Left ventricle myocardium inferior (tissue), 1 donor: ENCODE data around the gene EMC7. TPM values are rescaled to one million over a fixed set of nuclear protein-coding genes. Genes with fewer than 3 reads are reported as not detected.

Experiments
- DNase-seq: peaks from one replicate; pipeline ENCODE4 v3.0.0-alpha.2; 2020
- H3K27ac ChIP-seq: fragments of 200-600 bp; replicated peaks from 2 replicates; pipeline ENCODE4 v1.8.0; 2021
- H3K27me3 ChIP-seq: fragments of 200-600 bp; 2 replicates; pipeline ENCODE4 v1.8.0; 2021; ENCODE audit warnings: low read depth
- H3K36me3 ChIP-seq: fragments of 200-600 bp; 2 replicates; pipeline ENCODE4 v1.8.0; 2021
- H3K4me1 ChIP-seq: fragments of 200-600 bp; 2 replicates; pipeline ENCODE4 v1.8.0; 2021
- H3K4me3 ChIP-seq: fragments of 200-600 bp; 2 replicates; pipeline ENCODE4 v1.8.0; 2021; ENCODE audit warnings: mild to moderate bottlenecking, moderate library complexity
- H3K9me3 ChIP-seq: fragments of 200-600 bp; replicated peaks from 2 replicates; pipeline ENCODE4 v1.8.0; 2021
- intact Hi-C: fragments of 100-400 bp; cut with micrococcal nuclease; formaldehyde crosslinking; loops from one replicate; pipeline ENCODE4 v1.11.0; 2022
- total RNA-seq: library from RNA; stranded (reverse); fragmentation: NEBNext Ultra II Directional; extraction: Animal tissue kit (Norgen Biotek cat#: 25700); gene quantifications from one replicate; pipeline ENCODE4 v1.2.1, GENCODE V29; 2021
- TF ChIP-seq, protein P1 (sequence below): fragments of 200-600 bp; IDR thresholded peaks from 2 replicates; pipeline ENCODE4 v1.8.0; 2021; ENCODE audit warnings: antibody characterized with exemption, mild to moderate bottlenecking, borderline replicate concordance
- donor health status: DM: no; HTN: yes; CAD: no; lungs with severe emphysema.

The EMC7 gene
- total RNA-seq, 1 donor from 2014 or later = 56.5 TPM

DNA sequence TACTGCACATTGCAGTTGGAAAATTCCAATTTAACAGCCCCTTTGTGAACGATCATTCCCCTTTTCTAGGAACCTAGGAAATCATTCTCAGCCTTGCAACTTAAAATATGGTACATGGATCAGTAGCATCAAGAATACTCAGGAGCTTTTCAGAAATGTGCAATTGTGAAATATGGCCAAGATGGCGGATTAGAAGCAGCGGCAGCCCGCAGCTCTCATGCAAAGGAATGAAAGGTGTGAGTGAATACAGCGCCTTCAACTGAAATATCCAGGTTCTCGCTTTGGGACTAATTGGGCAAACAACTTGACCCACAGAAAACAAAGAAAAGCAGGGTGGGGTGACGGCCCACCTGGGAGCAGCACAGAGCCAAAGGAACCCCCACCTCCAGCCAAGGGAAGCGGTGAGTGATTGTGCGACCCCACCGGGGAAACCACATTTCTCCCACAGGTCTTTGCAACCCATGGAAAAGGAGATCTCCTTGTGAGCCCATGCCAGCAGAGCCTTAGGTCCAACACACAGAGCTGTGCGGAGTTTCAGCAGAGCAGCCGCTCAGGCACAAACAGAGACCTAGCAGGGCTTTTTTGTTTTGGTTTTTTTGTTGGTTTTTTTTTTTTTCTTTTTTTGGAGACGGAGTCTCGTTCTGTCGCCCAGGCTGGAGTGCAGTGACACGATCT is 55.1 kb downstream of the EMC7 start:
- no peak overlapping the region for H3K27ac ChIP-seq
- no peaks in the 10 kb centered on the region for H3K4me1 ChIP-seq
- H3K27me3 ChIP-seq = peaks cover 4% of the 10 kb centered on the region
- no peak for DNase-seq
- peaks cover 28% of the 10 kb centered on the region for H3K9me3 ChIP-seq
- TF ChIP-seq, protein P1, sequence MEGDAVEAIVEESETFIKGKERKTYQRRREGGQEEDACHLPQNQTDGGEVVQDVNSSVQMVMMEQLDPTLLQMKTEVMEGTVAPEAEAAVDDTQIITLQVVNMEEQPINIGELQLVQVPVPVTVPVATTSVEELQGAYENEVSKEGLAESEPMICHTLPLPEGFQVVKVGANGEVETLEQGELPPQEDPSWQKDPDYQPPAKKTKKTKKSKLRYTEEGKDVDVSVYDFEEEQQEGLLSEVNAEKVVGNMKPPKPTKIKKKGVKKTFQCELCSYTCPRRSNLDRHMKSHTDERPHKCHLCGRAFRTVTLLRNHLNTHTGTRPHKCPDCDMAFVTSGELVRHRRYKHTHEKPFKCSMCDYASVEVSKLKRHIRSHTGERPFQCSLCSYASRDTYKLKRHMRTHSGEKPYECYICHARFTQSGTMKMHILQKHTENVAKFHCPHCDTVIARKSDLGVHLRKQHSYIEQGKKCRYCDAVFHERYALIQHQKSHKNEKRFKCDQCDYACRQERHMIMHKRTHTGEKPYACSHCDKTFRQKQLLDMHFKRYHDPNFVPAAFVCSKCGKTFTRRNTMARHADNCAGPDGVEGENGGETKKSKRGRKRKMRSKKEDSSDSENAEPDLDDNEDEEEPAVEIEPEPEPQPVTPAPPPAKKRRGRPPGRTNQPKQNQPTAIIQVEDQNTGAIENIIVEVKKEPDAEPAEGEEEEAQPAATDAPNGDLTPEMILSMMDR = no peak
- H3K36me3 ChIP-seq = no peaks in the 10 kb centered on the region
- H3K4me3 ChIP-seq = no peak overlapping the region
- intact Hi-C loops = no loop called here

- DNase-seq = no peak
Observed at GRCh38 chr15:34043813-34044212, 57.8 kb downstream of the EMC7 start.

DNA sequence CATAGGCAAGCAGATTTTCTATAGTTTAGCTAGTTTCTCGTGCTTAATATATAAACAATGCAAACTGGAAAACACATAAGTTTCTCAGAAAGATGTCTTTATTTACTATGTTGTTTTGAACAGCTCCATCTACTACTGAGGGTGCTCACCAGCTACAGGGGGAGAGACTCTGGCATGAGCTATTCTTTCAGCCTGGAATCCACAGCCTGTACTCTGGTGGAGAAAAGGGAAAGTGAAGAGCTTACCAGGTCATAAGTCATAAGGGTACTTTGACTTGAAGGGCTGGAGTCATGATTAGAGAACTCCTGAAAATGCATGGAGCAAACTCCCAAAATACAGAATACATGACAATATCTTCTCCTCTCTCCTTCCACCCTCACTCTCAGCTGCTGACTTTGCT is 58.3 kb downstream of the EMC7 start:
- intact Hi-C loops = no loop called here
- Histone ChIP-seq H3K4me3 (no peak overlapping the region), H3K9me3 (no peaks in the 10 kb centered on the region), H3K36me3 (no peaks in the 10 kb centered on the region), H3K27me3 (peaks cover 4% of the 10 kb centered on the region), H3K27ac (no peak overlapping the region), H3K4me1 (peaks cover 16% of the 10 kb centered on the region)
- TF ChIP-seq, protein P1 = no peak
- no peak for DNase-seq

More at GRCh38 chr15:34043813-34044212, 57.8 kb downstream of the EMC7 start:
- Histone ChIP-seq H3K4me1 (peaks cover 16% of the 10 kb centered on the region), H3K9me3 (peaks cover under 1% of the 10 kb centered on the region), H3K4me3 (no peak overlapping the region), H3K27me3 (peaks cover 4% of the 10 kb centered on the region), H3K27ac (no peak overlapping the region), H3K36me3 (no peaks in the 10 kb centered on the region)
- TF ChIP-seq, protein P1 = no peak
- intact Hi-C loops = no loop called here

DNA sequence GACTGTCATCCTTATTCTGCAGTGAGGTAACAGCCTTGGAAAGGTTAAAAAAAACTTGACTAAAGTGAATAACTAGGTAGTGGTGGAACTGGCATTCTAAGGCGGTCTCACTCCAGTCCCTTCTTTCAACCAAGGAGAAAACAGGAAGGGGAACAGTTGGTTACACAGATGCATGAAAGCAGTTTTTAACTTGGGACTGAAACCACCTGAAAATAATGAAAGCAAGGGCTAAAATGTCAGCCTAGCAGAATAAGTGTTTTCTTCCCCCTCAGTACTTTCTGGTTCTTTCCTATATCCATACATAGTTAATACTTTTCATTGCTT is 61.9 kb downstream of the EMC7 start:
- peaks cover 29% of the 10 kb centered on the region for H3K4me1 ChIP-seq
- no peaks in the 10 kb centered on the region for H3K27me3 ChIP-seq
- intact Hi-C loops = no loop called here
- H3K36me3 ChIP-seq = no peaks in the 10 kb centered on the region
- DNase-seq = no peak
- H3K27ac ChIP-seq = peak overlapping the region; percentile 99
- no peaks in the 10 kb centered on the region for H3K9me3 ChIP-seq
- H3K4me3 ChIP-seq = peak overlapping the region; percentile 90
- TF ChIP-seq, protein P1 = no peak

- Histone ChIP-seq H3K27ac (peak within 1 kb of the TSS; percentile 99), H3K36me3 (no peaks in the 10 kb centered on the region), H3K4me1 (peaks cover 29% of the 10 kb centered on the region), H3K4me3 (peak within 1 kb of the TSS; percentile 90), H3K27me3 (no peaks in the 10 kb centered on the region), H3K9me3 (no peaks in the 10 kb centered on the region)
- DNase-seq = peak; percentile 56
- TF ChIP-seq, protein P1 = no peak
- intact Hi-C loops = no loop called here
Observed at GRCh38 chr15:34038871-34039789, 62.5 kb downstream of the EMC7 start, which contains the start of gene AVEN. Gene AVEN (minus strand): TSS chr15:34039204. CDS start chr15:34039046, 158 bp downstream.
